Activated T-helper 17 cell treated with anti-CD3 and anti-CD28 coated beads, Interleukin-2, amount 50 U/mL, for 72 hours (primary cell): ENCODE data around the gene APOF. TPM values are rescaled to one million over a fixed set of nuclear protein-coding genes. Genes with fewer than 3 reads are reported as not detected.
"Not testable (repeated sequence)": the region's sequence is repeated elsewhere in the genome, so short reads cannot be mapped to it uniquely, and the experiment has no call there.

Source experiments
- ATAC-seq: fragments of 150-1000 bp; cut with Tn5 transposase; replicated peaks from 2 replicates; pipeline ENCODE4 v1.10.0; 2021; ENCODE audit warnings: mild to moderate bottlenecking, moderate library complexity
- H3K27ac Mint-ChIP-seq: one replicate; pipeline ENCODE4 v1.8.0; 2022; ENCODE audit warnings: mixed read lengths
- H3K27me3 Mint-ChIP-seq: one replicate; pipeline ENCODE4 v1.8.0; 2022; ENCODE audit warnings: mixed read lengths
- H3K36me3 Mint-ChIP-seq: one replicate; pipeline ENCODE4 v1.8.0; 2022; ENCODE audit warnings: low read depth, mild to moderate bottlenecking, mixed read lengths
- H3K4me1 Mint-ChIP-seq: one replicate; pipeline ENCODE4 v1.8.0; 2022; ENCODE audit warnings: mixed read lengths
- H3K4me3 Mint-ChIP-seq: one replicate; pipeline ENCODE4 v1.8.0; 2022; ENCODE audit warnings: mild to moderate bottlenecking, mixed read lengths
- H3K9me3 Mint-ChIP-seq: one replicate; pipeline ENCODE4 v1.8.0; 2022; ENCODE audit warnings: mixed read lengths
- total RNA-seq, 2 donors: library from RNA; stranded (reverse); gene quantifications; one replicate each; pipeline ENCODE4 v1.2.3, GENCODE V29; 2022

Gene APOF
- total RNA-seq, 2 donors from 2014 or later = not detected

DNA sequence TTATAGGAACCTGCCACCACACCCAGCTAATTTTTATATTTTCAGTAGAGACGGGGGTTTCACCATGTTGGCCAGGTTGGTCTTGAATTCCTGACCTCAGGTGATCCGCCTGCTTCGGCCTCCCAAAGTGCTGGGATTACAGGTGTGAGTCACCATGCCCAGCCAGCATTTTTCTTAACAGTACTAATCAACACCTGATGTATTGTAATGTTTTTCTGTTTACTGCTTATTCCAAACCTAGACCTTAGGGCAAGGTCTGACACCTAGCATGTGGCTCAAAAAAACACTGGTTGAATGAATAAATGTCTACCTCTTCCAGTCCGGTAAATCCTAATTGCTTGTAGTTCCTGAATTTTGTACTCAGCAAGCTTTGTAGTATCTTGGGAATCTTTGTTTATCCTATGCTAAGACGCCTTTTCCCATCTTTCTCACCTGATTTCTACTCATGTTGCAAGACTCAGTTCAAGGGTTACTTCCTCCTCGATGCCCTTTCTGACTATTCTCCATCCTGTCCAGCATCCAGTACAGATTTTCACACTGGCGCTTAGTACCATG, 31.6 kb downstream of the APOF start:
- Mint-ChIP-seq H3K9me3 (no peaks in the 10 kb centered on the region), H3K36me3 (peaks cover 32% of the 10 kb centered on the region), H3K4me3 (no peak overlapping the region), H3K4me1 (peaks cover 10% of the 10 kb centered on the region), H3K27me3 (no peaks in the 10 kb centered on the region), H3K27ac (no peak overlapping the region)
- ATAC-seq = no peak

DNA sequence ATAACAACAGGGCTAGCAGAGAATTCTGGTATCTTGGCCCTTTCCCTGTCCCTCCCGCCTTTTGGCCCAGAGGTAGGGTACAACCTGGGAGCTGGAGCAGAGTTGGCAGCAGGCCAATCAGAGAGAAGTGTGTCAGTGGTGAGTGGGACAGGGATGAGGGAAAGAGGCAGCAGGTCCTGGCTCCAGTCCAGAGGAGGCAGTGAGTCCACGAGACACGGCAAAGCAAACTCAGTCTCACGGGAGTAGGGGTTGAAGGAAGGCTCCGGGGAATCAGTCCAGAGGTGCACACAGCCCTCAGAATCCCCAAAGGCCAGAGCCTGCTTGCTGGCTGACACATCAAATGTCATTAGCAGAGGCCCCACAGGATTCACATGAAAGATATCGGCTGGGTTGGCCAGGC, 36.1 kb downstream of the APOF start:
- Mint-ChIP-seq H3K9me3 (no peaks in the 10 kb centered on the region), H3K27ac (peak overlapping the region; percentile 24), H3K36me3 (peaks cover 49% of the 10 kb centered on the region), H3K4me1 (peaks cover 11% of the 10 kb centered on the region), H3K27me3 (no peaks in the 10 kb centered on the region), H3K4me3 (no peak overlapping the region)
- no peak for ATAC-seq

DNA sequence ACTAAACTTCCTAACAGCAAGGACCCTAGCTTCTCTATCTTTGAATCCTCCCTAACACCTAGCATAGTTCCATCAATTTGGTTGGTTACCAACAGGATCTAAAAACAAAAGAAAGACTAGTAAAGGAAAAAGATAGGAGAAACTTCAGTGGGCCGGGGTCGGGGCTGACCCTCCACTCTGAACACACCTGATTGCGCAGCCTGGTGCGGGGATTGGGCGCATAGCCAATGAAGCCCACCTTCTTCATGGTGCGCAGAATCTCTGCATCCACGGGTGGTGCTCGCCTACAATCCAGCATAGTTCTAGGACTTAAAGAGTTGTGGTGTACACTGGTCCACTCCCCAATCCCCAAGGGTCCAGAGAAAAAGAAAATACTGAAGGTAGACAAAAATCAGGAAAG, 36.5 kb downstream of the APOF start:
- Mint-ChIP-seq H3K27me3 (no peaks in the 10 kb centered on the region), H3K9me3 (no peaks in the 10 kb centered on the region), H3K27ac (peak overlapping the region; percentile 24), H3K36me3 (peaks cover 49% of the 10 kb centered on the region), H3K4me1 (peaks cover 7% of the 10 kb centered on the region), H3K4me3 (no peak overlapping the region)
- no peak for ATAC-seq

DNA sequence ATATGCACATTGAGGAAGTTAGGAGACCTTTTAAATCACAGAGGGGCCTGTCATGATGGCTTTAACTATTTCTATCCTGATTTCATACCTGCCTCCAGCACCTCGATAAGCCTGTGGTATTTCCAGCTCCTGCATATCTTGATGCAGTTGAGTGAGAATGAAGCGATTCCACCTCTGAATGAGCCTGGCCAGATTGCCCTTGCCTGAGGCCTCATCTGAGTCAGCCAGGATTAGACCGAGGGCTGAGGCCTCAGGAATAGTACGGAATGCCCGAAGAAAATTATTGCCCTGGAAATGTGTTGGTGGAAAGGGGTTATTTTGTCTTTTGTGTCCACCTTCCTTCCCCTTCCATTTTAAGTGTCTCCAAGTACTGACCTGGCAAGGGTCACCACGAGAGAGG, 38.5 kb downstream of the APOF start:
- no peak for ATAC-seq
- no peak overlapping the region for H3K4me3 Mint-ChIP-seq
- no peaks in the 10 kb centered on the region for H3K27me3 Mint-ChIP-seq
- peaks cover 6% of the 10 kb centered on the region for H3K4me1 Mint-ChIP-seq
- H3K9me3 Mint-ChIP-seq = no peaks in the 10 kb centered on the region
- peaks cover 54% of the 10 kb centered on the region for H3K36me3 Mint-ChIP-seq
- peak overlapping the region; percentile 33 for H3K27ac Mint-ChIP-seq

DNA sequence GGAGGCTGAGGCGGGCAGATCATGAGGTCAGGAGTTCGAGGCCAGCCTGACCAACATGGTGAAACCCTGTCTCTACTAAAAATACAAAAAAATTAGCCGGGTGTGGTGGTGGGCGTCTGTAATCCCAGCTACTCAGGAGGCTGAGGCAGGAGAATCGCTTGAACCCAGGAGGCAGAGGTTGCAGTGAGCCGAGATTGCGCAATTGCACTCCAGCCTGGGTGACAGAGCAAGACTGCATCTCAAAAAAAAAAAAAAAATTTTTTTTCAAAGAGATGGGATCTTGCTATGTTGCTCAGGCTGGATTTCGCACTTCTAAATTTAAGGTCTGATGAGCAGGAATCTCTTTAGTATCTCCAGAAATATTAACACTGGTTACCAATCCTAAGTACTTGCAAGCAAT, 41.0 kb downstream of the APOF start:
- H3K4me1 Mint-ChIP-seq, H3K9me3 Mint-ChIP-seq, H3K27me3 Mint-ChIP-seq, H3K4me3 Mint-ChIP-seq, H3K27ac Mint-ChIP-seq, ATAC-seq: not testable (repeated sequence)
- H3K36me3 Mint-ChIP-seq = peaks cover 43% of the 10 kb centered on the region

DNA sequence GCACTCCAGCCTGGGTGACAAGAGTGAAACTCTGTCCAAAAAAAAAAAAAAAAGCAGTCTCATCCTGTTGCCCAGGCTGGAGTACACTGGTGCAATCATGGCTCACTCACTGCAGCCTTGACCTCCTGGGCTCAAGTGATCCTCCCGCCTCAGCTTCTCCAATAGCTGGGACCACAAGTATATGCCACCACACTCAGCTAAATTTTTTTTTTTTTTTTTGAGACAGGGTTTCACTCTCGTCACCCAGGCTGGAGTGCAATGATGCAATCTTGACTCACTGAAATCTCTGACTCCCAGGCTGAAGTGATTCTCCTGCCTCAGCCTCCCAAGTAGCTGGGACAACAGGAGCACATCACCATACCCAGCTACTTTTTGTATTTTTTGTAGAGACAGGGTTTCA, 41.6 kb downstream of the APOF start:
- H3K4me1 Mint-ChIP-seq = peaks cover 6% of the 10 kb centered on the region
- H3K4me3 Mint-ChIP-seq = no peak overlapping the region

DNA sequence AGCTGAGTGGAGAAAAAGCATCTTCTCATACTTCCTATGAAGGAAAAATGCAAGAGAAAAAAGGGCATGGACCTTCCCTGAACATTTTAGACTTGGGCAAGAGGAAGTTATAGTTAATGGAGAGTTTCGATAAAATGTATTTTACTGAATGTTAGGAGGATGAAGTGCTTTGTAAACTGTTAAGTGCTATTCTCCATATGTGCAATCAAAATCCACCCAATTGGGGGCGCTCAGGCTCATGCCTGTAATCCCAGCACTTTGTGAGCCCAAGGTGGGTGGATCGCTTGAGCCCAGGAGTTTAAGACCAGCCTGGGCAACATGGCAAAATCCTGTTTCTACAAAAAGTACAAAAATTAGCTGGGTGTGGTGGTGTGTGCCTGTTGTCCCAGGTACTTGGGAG, 45.0 kb downstream of the APOF start:
- no peak for ATAC-seq
- Mint-ChIP-seq H3K9me3 (no peaks in the 10 kb centered on the region), H3K27me3 (no peaks in the 10 kb centered on the region), H3K4me1 (no peaks in the 10 kb centered on the region), H3K27ac (peak overlapping the region; percentile 32), H3K4me3 (no peak overlapping the region), H3K36me3 (peaks cover 36% of the 10 kb centered on the region)

More for the DNA sequence above, 41.6 kb downstream of the APOF start:
- no peak overlapping the region for H3K27ac Mint-ChIP-seq
- H3K27me3 Mint-ChIP-seq = no peaks in the 10 kb centered on the region
- H3K9me3 Mint-ChIP-seq = no peaks in the 10 kb centered on the region
- H3K36me3 Mint-ChIP-seq = peaks cover 38% of the 10 kb centered on the region
- ATAC-seq = peak; percentile 69

DNA sequence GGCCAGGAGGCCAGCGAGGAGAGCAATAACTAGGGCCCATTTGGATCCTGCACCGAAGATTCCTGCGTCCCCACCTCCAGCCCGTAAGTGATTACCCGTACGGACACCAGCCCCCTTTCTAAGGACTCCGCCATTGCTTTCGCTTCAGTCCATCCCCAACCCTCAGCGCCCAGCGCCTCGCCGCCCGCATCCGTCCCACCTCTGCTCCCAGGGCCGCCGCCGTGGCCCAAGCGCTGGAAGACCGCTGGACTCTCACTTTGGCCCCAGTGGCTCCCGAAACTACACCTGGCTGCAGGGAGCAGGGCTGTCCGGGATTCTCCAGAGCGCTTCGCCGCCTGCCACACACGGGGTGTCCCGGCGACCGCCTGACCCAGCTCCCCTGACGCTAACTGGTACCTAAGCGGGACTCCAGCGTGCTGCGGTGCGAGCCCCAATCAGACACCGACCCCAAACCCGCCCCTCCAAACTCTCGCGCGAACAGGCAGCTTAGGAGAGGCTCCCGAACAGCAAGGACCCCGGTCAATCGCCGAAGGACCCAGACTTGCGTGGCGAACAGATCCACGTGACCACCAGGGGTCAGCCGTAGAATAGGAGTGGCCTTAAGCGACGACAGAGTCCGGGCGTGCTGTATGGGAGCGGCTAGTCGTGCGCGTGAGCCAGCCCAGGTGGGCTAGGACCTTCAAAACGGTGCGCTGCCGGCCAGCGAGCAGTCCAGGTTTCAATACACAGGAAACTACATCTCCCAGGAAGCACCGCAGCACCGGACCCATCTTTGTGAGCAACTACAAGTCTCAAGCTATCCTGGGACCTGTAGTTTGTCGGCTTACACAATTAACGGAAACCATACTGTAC, 46.8 kb downstream of the APOF start, which contains the start of gene CNPY2:
Gene CNPY2, minus strand, starts transcription at position 367 of the 852 bp plus-strand sequence. CDS start 771 bp downstream, outside the sequence.
- ATAC-seq = peak; percentile 88
- Mint-ChIP-seq H3K4me1 (no peaks in the 10 kb centered on the region), H3K4me3 (peak within 1 kb of the TSS; percentile 98), H3K9me3 (no peaks in the 10 kb centered on the region), H3K27me3 (no peaks in the 10 kb centered on the region), H3K27ac (peak within 1 kb of the TSS; percentile 99), H3K36me3 (peaks cover 52% of the 10 kb centered on the region)

DNA sequence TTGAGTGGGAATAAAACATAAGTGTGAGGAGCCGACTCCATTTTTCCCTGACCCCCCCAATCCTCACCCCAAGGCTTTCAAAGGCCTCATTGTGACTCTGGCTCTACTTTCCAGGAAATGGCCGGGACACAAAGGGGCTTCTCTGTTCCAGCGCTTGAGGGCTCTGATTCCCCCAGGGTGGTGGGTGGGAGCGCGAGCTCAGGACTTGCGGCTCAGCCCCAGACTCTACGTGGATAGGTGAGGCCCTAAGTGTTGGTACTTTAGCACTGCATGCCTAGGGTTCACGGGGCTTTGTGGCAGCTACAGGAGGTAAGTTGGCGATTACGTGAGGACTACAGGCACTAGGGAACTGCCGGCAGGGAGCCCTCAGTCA, 47.4 kb downstream of the APOF start:
- Mint-ChIP-seq H3K27me3 (no peaks in the 10 kb centered on the region), H3K36me3 (peaks cover 58% of the 10 kb centered on the region), H3K4me1 (no peaks in the 10 kb centered on the region), H3K4me3 (peak overlapping the region; percentile 98), H3K27ac (peak overlapping the region; percentile 99), H3K9me3 (no peaks in the 10 kb centered on the region)
- peak; percentile 4 for ATAC-seq

DNA sequence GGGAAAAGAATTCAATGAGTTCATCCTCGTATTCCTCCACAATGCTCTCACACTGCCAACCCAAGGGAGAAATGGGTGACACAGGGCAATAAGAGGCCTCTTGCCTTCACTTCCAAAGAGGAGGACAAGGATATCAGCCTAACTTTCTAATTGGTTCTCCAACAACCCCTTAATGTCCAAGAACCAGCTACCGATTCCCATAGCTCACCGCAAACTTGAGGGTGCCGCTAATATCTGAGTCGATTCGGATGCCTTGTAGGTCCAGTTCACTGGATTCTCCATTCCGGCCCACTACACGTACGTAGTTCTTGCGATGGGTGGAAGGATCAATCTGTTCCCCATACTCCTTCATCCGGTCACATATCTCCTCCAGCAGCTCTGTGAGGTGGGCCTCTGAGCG, 51.7 kb downstream of the APOF start:
- no peaks in the 10 kb centered on the region for H3K4me1 Mint-ChIP-seq
- no peaks in the 10 kb centered on the region for H3K9me3 Mint-ChIP-seq
- no peak overlapping the region for H3K4me3 Mint-ChIP-seq
- H3K36me3 Mint-ChIP-seq = peaks cover 88% of the 10 kb centered on the region
- no peaks in the 10 kb centered on the region for H3K27me3 Mint-ChIP-seq
- no peak overlapping the region for H3K27ac Mint-ChIP-seq
- no peak for ATAC-seq

Other genes starting within 250 kb of the APOF start
- 1,000 to 10,000 TPM; 4,564 to 4,582 TPM for gene RPL41, start 246.2 kb downstream of the APOF start, total RNA-seq
- 1 to 10 TPM; 7.8 to 8.0 TPM for gene ZC3H10, start 244.6 kb downstream of the APOF start, total RNA-seq
- gene ESYT1, start 234.6 kb downstream of the APOF start, total RNA-seq = 100 to 1,000 TPM; 234 to 236 TPM
- gene MYL6B, start 210.3 kb downstream of the APOF start, total RNA-seq = 100 to 1,000 TPM in 1 of 2 donors, 10 to 100 TPM in 1; 96.9 to 114 TPM
- gene MYL6, start 204.5 kb downstream of the APOF start, total RNA-seq = 1,000 to 10,000 TPM in 1 of 2 donors, 100 to 1,000 TPM in 1; 974 to 1,528 TPM
- gene SMARCC2, start 173.4 kb downstream of the APOF start, total RNA-seq = 100 to 1,000 TPM; 104 to 114 TPM
- gene RNF41, start 140.9 kb downstream of the APOF start, total RNA-seq = 10 to 100 TPM; 31.4 to 33.0 TPM
- 10 to 100 TPM; 61.0 to 96.6 TPM for gene NABP2, start 138.5 kb downstream of the APOF start, total RNA-seq
- gene SLC39A5, start 132.8 kb downstream of the APOF start, total RNA-seq = under 1 TPM in 1 of 2 donors, not detected in 1; 0.41 TPM
- gene ANKRD52, start 104.5 kb downstream of the APOF start, total RNA-seq = 10 to 100 TPM; 31.1 to 43.0 TPM
- gene COQ10A, start 95.9 kb downstream of the APOF start, total RNA-seq = 1 to 10 TPM; 5.3 to 9.7 TPM
- 100 to 1,000 TPM; 230 to 363 TPM for gene CS, start 62.5 kb downstream of the APOF start, total RNA-seq
- 100 to 1,000 TPM in 1 of 2 donors, 10 to 100 TPM in 1; 86.5 to 165 TPM for gene CNPY2, start 46.9 kb downstream of the APOF start, total RNA-seq
- gene PAN2, start 28.9 kb downstream of the APOF start, total RNA-seq = 10 to 100 TPM; 24.4 to 74.5 TPM
- 10 to 100 TPM in 1 of 2 donors, 1 to 10 TPM in 1; 9.8 to 67.1 TPM for gene IL23A, start 24.0 kb downstream of the APOF start, total RNA-seq
- 100 to 1,000 TPM in 1 of 2 donors, 10 to 100 TPM in 1; 85.0 to 144 TPM for gene STAT2, start 2.8 kb downstream of the APOF start, total RNA-seq
- 10 to 100 TPM; 36.6 to 57.4 TPM for gene TIMELESS, start 86.6 kb upstream of the APOF start, total RNA-seq
- gene MIP, start 91.8 kb upstream of the APOF start, total RNA-seq = not detected
- 1 to 10 TPM; 3.9 to 4.2 TPM for gene SPRYD4, start 105.7 kb upstream of the APOF start, total RNA-seq
- gene GLS2, start 125.3 kb upstream of the APOF start, total RNA-seq = 1 to 10 TPM; 1.3 to 4.7 TPM
- gene RBMS2, start 159.0 kb upstream of the APOF start, total RNA-seq = 1 to 10 TPM; 1.1 to 2.3 TPM